Measurements from ENCODE around the gene SLCO2A1.

GRCh38 chr3:133934996-133935842, 94.5 kb downstream of the SLCO2A1 start:
- TF ChIP-seq CREB5 (CRISPR knock-in tag; IDR thresholded peaks at IDR 0.05; ENCODE audit: low read depth) (no peak), SNAI2 (CRISPR knock-in tag; IDR thresholded peaks at IDR 0.05) (no peak), PATZ1 (CRISPR knock-in tag; IDR thresholded peaks at IDR 0.05; ENCODE audit: borderline replicate concordance) (no peak), CSRNP3 (CRISPR knock-in tag; IDR thresholded peaks at IDR 0.05) (no peak), RARB (CRISPR knock-in tag; IDR thresholded peaks at IDR 0.05) (no peak), ARNTL (CRISPR knock-in tag; IDR thresholded peaks at IDR 0.05; ENCODE audit: borderline replicate concordance, low read depth) (no peak)
